GM21515 (cell line): ENCODE data around the gene AGAP1.

ENCODE experiments used
- ATAC-seq: cut with Tn5 transposase; IDR thresholded peaks from one replicate; pipeline ENCODE4 v1.9.1; 2021; ENCODE audit not compliant: unreplicated experiment

The AGAP1 gene

DNA sequence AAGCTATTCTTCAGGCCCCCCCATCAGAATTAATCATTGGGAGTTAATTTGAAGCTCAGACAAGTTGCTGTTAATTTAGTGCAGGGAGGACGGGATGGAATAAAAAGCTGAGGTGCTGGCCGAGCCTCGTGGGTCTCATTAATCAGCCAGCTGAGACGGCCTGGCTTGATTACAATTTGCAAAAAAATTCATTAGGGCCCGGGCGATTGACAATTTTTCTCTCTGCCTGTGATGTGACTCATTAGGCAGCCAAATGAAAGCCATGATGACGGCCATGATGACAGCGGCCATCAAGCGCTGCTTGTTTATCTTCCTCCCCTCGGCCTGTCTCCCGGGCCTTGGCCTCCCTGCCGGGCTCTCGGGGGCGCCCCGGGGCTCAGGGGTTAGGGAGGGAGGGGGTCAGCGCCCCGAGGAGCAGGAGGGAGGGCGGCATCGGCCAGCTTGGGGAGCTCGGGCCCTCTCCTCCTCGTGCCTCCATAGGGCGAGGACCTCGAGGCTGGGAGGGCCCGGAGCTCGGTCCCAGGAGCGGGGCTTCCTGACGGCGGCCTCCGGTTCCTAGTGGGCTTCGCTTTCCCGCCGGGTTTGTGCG is 669.1 kb downstream of the AGAP1 start:
- no peak for ATAC-seq

DNA sequence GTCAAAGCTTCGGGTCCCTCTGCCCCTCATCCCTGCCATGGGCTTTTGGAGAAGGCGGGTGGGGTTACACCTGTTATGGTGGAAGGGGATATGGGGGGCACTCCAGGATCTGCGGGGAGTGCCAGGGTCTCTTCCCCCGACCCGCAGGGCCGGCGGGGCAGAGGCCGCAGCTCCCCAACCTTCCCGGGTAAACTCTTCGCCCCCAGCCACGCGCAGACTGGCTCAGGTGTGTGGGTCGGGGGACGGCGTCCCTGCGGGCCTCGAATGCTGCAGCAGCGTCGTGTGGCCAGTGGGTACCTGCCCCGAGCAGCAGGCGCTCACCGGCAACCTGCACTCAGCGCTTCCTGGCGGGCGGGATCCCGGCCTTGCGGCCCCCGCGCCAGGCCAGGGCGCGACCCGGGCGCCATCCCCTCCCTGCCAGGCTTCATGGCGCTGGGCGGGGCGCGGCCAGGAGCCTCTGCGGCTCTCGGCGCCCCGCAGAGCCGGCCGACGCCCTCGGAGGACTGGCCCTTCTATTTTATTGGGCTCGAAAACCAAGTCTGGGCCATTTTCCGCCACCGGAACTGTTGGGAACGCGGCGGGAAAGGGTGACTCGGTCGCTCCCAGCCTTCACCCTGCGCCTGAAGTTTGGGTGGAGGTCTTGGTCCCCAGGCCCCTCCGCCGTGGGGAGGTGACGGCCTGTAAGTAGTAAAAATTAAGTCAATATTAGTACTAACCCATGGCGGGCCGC is 669.8 kb downstream of the AGAP1 start:
- no peak for ATAC-seq

DNA sequence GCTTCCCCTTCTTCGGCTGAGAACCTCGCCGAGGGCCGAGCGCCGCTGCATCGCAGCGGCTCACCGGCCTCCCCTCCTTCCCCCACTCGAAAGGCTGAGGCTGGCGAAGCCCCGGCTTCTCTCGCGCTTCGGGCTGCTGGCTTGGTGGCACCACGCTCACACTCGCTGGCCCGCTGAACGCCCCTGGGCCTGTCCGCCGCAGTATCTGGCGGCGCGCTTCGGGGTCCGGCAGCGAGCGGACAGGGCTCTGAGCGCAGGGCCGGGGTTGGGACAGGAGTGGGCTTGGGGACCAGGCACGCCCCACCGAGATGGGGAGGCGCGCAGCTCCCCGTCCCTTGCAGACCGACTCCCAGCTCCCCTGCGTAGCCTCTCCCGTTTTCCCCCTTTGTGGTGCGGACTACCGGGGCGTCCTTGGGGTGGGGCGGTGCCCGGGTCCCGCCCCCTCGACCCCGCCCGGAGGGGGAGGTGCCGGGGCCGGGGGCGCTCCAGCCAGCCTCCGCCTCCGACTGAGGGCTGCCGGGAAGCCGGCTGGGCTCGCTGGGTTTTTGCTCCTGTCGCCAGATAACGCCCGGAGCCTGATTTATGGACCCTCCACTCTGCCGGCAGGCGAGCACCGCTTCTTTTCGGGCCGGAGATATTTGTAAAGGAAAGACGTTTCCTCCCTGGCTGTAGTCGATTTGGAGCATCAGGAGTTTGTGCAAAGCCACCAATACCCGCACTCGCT is 670.5 kb downstream of the AGAP1 start:
- no peak for ATAC-seq

DNA sequence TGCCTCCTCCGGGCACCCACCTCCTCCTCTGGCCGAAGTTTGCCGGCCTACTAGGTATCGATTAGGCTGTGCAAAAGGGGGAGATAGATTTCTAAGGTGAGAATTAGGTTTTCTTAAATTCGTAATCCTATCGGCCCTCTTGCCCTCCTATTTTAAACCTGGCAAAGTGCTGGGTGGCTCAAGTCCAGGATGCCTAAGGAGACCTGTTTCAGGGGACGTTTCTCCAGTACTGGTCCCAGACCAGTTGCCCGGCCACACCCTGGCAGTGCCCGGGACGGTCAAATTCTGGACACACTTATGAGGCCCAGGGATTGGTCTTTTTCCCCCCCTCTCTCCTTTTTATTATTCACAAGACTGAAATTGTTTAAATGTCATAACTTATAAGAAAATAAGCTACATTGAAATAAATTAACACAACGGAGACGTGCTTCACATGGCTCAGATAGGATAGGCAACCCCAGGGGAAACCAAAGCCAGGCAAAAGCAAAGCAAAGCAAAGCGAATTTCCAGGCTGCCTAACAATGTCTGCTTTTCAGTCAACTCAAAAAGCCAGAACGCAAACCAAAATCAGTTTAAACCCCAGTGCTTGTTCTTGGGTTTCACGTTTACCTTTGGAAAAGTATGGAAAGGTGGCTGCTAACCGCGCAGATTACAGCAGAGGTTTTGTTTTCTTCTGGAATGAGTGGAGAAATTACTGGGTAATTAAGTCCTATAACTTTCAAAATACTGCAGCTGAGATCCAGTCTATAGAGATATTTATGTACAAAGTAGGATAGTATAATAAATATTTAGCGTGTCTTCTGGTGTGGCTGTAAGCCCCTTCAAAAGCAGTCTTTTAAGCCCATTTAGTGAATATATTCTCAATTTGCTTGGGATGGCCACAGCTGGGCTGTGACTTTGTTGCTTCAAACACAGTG is 671.3 kb downstream of the AGAP1 start:
- no peak for ATAC-seq

DNA sequence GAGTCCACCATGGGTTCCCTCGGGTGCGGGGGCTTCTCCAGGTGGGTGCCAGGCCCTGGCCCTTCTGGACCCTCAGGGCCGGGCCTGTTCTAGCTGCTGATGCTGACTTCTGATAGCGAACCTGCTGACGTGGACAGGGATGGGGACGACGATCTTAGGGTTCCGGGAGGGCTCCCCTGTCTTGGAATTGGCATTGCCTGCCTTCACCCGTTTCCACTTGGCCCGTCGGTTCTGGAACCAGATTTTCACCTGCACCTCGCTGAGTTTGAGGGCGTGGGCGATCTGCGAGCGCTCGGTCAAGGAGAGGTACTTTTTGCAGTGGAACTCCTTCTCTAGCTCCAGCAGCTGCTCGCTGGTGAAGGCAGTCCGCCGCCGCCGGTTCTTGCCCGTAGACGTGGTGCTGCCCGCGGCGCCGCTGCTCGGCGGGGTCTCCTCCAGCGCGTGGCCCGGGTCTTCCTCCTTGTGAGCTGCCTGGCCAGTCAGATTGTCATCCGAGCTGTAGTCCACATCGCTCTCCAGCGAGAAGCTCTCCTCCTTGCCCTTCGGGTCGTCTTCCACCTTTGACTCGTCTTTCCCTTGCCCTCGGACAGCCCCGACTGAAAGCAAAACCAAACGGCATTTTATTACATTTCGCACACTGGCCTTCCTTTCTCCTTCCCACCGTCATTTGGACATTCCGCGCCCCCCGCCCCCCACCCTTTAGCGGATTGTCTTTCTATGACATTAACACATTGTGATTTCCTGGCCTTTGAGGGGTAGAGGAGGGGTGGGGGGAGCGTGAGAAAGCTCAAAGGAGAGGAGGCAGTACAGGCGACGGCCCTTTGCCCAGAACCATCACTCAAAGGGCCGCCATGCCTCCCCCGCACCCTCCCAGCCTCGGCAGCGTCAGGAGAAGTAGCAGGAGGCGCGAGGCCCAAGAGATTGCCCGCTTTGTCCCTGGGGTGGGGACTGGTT is 672.3 kb downstream of the AGAP1 start:
- no peak for ATAC-seq

DNA sequence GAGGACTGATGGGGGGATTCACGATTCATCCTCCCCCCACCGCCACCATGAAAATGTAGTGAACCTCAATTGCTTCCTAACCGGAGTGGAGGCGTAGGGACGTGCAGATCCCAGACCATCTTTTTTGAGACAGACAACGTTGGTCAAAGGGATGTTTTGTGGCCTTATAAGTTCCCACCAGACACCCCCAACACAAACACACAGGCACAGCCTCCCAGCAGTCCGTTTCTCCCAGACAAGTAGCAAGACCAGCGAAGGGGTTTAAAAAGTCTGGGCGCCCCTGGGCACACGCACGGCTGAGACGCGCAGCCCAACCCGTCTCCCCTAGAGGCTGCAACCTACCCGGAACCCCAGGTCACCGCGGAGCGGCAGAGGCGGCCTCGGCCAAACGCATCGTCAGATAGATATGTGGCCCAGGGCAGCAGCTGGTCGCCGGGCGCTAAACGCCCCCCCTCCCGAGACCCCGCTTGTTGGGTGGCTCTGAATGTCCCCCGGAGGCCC is 673.0 kb downstream of the AGAP1 start:
- ATAC-seq = no peak

DNA sequence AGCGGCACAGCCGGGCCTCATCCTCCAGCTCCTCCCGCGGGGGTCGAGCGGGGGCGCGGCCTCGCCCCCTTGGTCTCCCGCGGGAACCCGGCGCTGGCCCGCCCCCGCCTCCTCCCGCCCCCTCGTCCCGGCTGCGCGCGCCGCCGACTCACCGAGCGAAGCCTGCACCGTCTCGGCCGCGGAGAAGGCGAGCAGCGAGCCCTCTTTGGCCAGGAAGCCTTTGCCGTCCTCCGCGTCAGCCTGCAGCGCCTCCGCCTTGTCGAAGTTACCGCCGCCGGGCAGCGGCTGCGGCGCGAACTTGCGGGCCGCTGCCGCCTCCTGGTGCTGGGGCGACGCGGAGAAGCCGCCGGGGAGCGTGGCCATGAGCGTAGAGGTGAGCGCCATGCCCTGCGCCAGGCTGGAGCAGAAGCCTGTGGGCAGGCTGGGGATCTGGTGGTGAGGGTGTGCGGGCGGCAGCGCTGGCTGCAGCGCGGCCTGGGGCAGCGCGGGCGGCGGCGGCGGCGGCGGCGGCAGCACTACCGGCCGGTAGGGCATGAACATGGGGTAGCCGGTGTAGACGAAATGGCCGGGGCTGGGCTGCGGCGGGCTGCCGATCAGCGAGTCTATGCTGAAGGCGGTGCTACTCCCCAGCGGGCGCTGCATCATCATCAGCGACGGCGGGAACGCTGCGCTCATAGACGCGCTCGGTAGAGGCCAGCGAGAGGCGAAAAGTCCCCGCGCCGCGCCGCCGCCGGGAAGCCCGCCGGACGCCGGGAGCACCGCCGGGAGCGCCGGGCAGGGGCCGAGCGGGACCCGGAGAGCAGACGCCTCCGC is 673.7 kb downstream of the AGAP1 start:
- ATAC-seq = no peak

DNA sequence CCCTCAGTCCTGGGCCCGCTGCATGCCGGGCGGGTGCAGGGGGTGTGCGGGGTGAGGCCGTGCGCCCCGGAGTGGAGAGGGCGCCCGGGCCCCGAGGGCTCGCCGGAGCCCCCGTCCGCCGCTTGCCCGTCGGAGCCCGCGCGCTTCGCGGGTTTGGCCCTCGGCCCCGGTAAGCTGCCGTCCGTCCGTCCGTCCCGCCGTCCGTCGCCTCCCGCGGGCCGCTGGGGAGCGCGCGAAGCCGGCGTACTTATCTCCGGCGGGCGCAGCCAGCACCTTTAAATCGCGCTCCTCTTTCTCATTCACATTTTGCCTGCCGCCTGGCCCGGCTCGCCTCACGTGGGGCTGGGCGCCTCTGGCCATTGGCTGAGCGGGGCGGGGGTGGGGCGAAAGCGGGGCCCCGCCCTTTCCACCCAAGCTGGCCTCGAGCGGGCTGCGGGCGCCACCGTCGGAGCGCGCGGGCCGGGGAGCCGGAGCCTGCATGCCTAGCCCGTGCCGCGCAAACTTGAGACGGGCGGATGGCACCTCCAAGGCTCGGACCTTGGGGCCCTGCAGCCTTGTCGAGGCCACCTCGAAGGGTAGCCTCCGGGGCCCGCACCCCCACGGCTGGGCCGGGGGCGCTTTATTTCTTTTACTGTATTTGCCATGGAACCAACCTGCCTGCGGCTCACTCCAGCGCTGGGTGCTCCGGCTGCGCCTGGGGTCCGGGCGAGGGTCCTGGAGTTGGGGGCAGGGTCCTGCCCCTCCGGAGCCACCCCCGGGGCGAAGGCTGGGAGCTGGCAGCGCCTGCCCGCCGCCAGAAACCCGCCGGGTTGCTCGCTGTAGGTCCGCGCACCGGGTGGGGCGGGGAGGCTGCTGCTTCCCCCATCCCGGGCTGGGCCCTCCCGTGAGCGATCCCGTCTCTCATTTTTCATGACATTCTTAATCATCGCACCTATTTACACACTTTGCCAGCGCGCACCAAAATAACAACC is 674.6 kb downstream of the AGAP1 start, which contains the start of gene GBX2:
Gene GBX2 (minus strand): TSS at position 277 of the 971 bp plus-strand sequence. CDS start 415 bp downstream, outside the sequence.
- no peak for ATAC-seq

DNA sequence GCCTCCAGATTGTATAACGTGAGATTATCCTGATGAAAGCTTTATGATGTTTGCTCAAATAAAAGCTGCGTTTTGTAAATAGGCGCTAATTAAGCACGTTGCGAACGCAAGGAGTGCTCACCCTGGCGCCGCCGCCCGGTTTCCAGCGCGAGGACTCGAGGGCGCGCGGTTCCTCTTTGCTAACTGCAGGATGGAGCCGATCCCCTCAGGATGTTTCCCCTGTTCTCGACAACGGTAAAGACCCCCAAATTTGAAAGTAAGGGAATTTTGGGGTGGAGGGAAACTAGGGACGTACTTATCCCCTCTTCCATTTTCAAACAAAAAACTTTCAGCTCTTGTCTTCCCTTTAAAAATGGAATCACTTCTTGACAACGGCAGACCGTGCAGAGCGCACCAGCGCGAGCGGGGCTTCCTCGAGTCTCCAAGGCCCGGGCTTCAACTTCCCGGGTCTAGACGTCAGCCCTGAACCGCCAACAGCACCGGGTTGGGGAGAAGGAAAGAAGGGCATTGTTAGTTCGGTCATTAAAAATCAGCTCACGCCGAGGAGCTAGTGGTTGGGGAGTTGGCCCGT is 675.4 kb downstream of the AGAP1 start:
- ATAC-seq = no peak

DNA sequence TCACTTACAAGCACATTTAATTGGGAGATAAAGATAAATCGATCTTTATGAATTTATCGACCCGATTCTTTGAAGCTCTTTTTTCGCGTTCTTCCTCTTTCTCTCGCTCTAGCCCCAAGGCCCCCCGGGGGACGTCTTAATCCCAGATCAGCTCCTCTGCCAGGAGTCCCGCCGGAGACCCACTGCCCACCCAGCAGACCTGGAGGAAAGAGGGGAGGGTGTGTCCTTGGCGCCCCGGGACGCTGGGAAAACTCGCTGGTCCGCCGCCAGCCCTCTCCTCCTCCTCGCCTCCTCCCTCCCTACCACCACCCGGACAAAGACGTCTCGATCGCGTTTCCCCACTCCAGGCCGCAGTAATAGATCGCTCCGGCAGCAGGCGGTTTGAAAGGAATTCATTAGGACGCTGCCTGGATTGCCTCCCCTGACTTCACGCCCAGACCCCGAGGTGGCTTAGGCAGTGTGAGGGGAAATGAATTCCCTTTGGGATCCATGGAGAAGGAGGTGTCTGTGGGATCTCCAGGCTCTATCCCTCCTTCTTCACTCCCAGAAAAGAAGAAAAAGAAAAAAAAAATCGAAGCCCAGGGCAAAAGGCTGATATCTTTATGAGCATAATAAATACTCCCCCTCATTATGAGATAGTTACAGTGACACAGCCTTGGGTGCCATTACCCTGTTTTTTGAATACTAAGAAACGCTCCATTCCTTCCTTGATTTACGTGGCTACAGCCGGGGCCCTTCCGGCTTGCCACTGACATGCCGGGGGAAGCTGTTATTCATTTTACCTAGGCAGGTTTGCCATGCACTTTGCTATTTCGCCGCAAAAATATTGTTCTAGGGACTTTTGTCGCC is 676.1 kb downstream of the AGAP1 start:
- no peak for ATAC-seq

DNA sequence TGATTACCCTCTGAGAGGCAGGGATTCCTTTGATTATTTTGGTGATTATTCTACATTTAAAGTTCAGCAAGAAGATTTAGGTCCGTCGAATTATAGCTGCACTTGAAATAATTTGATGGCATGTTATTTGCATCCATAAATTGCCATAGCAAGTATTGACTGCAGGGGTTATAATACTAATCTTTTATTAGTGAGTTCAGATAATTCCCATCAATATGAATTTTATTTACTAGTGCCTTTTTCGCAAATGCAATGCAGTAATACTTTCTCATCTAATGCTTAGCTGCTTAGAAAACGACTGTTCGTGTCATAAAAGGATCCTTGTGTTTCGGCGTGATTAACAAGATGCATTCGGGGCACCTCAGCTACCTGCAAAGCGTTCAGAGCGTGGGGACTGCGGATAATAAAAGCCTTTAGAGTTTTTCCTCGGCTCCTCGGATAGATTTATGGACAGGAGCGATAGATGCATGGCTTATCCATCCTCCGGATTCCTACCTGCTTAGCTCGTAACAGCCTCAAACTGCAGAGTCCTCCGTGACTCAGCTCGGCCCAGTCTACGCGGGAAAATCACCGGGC is 676.8 kb downstream of the AGAP1 start:
- no peak for ATAC-seq

DNA sequence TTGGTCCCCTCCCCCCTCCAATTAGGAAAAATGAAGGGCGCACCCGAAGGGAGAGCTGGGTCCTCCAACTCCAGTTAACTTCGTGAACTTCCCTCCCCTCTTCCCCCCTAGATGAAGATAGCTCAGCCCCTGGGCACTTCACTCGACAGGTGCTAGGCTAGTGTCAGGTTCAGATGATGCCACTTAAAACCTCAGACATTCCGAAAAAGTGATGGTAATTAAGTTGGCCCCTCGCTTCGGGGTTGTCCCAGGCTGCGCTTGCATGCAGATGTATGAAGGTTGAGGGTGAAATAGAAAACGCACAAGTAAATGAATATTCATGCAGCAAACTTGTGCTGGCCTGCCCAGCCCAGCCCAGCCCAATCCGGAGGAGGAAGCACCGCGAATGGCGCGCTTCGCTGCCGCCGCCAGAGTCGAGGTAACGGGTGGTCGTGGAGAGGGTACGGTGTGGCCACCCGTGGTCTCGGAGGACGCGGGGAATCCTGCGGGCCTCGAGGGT is 677.4 kb downstream of the AGAP1 start:
- ATAC-seq = no peak

DNA sequence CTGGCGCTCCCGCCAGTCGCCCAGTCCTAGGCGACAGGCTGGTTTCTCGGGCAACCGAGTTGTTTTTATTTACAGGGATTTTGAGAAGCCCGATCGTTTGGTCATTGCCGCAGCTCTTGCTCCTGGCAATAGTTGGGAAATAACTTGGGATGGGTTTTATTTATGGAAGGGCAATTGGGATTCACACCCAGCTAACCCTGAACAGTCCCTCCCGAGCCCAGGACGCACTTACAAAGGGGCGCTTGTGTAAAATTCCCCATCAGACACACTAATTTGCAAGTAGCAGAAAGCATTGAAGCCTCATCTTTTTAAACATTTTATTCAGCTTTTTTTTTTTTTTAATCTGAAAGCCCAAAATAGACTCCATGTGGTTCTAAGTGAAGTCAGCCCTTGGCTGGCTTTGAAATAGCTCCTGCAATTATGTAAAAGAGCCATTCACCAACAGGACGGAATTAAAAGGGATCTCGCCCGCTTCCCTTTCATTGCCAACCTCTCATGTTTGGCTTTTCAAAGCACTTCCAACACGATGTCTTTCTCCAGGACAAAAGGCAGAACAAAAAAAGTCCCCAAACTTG is 677.9 kb downstream of the AGAP1 start:
- ATAC-seq = no peak

DNA sequence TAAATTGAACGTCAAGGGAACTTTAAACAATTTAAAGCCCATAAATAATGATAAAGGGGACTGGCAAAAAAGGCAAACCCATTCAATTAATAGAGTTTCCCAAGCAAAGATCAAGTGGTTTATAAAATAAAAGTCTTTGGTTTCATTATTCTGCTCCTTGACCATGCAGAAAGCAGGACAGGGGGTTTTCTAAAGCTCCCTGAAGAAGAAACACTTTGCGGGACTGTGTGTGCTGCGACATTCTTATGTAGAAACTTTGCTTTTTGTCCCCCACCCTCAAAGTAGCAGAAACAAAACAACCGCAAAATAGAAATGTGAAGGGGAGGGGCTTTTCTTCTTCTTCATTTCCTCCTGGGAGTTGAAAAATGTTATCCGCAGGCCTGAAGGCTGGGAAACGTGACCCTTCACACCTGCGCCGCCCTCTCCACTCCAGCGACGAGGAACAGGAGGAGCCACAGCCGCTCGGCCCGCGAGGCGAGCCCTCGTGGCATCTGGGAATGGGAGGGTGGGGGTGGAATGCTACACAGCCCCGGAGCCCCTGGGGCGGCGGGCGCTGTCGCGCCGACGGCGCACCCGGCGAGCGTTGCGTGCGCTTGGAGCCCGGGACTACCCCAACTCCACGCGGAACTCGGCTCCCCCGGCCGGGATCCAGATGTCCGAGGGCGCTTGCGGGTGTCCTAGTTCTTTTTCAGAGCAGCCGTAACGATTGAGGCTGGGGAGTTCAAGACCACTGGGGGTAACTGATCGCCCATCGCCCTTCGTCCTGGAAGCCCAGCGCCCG is 678.6 kb downstream of the AGAP1 start:
- no peak for ATAC-seq
